Body of pancreas (tissue), 4 donors: ENCODE data around the gene LRRC40. TPM values are rescaled to one million over a fixed set of nuclear protein-coding genes. Genes with fewer than 3 reads are reported as not detected.
"Not testable (repeated sequence)": the region's sequence is repeated elsewhere in the genome, so short reads cannot be mapped to it uniquely, and the experiment has no call there.

Source experiments
- ATAC-seq: fragments of 150-250 bp; one replicate; pipeline ENCODE4 v1.9.1; 2016
- DNase-seq, 4 donors: peaks; one replicate each; pipeline ENCODE4 v3.0.0-alpha.2; 2019
- H3K27ac ChIP-seq, 4 donors: fragments of 200-600 bp; sonication (generic); 1 replicate in 3 of 4; 2 replicates in 1 of 4; pipeline versions ENCODE4 v1.5.1 to v1.6.1; 2016 to 2019; ENCODE audit warnings: mild to moderate bottlenecking in 1 of 4, mixed read lengths in 1 of 4, moderate library complexity in 1 of 4
- H3K27me3 ChIP-seq, 2 donors: fragments of 200-600 bp; sonication (generic); one replicate each; pipeline ENCODE4 v1.6.0; 2016; ENCODE audit warnings: mild to moderate bottlenecking in 1 of 2
- H3K36me3 ChIP-seq, 2 donors: fragments of 200-600 bp; sonication (generic); replicated peaks in 1 of 2; 2 replicates each; pipeline ENCODE4 v1.5.1; 2016; ENCODE audit warnings: low read depth in 2 of 2; ENCODE audit not compliant: insufficient read depth in 1 of 2
- H3K4me1 ChIP-seq: fragments of 200-600 bp; sonication (generic); one replicate; pipeline ENCODE4 v1.6.0; 2016
- H3K4me3 ChIP-seq, 2 donors: fragments of 200-600 bp; sonication (generic); 1 replicate in 1 of 2; 2 replicates in 1 of 2; pipeline ENCODE4 v1.5.1; 2016 to 2019
- H3K9me3 ChIP-seq, 3 donors: fragments of 200-600 bp; sonication (generic); 1 replicate in 2 of 3; 2 replicates in 1 of 3; pipeline ENCODE4 v1.5.1; 2016
- CTCF ChIP-seq, 7 experiments: fragments of 450-650 bp in 4 of 7; fragments of 200-600 bp in 3 of 7; sonication (generic) in 3 of 7; IDR thresholded peaks; one replicate each; pipeline ENCODE4 v1.5.1; 2016 to 2019; ENCODE audit warnings: antibody characterized with exemption in 7 of 7
- POLR2A ChIP-seq, 3 donors: fragments of 450-650 bp; IDR thresholded peaks; one replicate each; pipeline ENCODE4 v1.6.1; 2016; ENCODE audit warnings: antibody characterized with exemption in 3 of 3, mild to moderate bottlenecking in 2 of 3
- WGBS, 2 donors: methylation state at CpG; one replicate each; pipeline ENCODE4 v1.1.5; 2017; 5-methylcytosine and 5-hydroxymethylcytosine counted together
- intact Hi-C: fragments of 100-400 bp; cut with DNase I; formaldehyde crosslinking; loops from one replicate; pipeline ENCODE4 v1.15.1; 2023
- total RNA-seq, 2 donors: library from RNA; depleted of rRNA; stranded (reverse); fragments of >200 nt; gene quantifications; one replicate each; pipeline ENCODE4 v1.1.0, GENCODE V29; 2016

The LRRC40 gene
- total RNA-seq, 2 donors from 2014 or later, result 3.3 to 7.3 TPM

- no peaks in the 10 kb centered on the region for H3K4me1 ChIP-seq
- intact Hi-C loops, result no loop called here
- no peak for DNase-seq
- no peaks in the 10 kb centered on the region for H3K27me3 ChIP-seq
- ATAC-seq, result no peak
- H3K27ac ChIP-seq, result no peak overlapping the region
- H3K36me3 ChIP-seq, result no peaks in the 10 kb centered on the region
- H3K9me3 ChIP-seq, result no peaks in the 10 kb centered on the region
- no peak overlapping the region for H3K4me3 ChIP-seq
- TF ChIP-seq POLR2A (IDR thresholded peaks at IDR 0.05), result no peak
- no peak for TF ChIP-seq CTCF (IDR thresholded peaks at IDR 0.05)
- WGBS, 2 donors, result 95 to 96% methylated on average over 2 of the region's 2 CpGs
Observed at GRCh38 chr1:70188522-70188921, 16.9 kb downstream of the LRRC40 start.

- H3K36me3 ChIP-seq, H3K9me3 ChIP-seq, H3K4me3 ChIP-seq, H3K27ac ChIP-seq, DNase-seq, ATAC-seq, H3K27me3 ChIP-seq, H3K4me1 ChIP-seq, intact Hi-C loops: not testable (repeated sequence)
- WGBS, 2 donors, result 88 to 96% methylated on average over 3 of the region's 3 CpGs
Observed at GRCh38 chr1:70185181-70185580, 20.2 kb downstream of the LRRC40 start.

- DNase-seq (no peak), ATAC-seq (no peak)
- WGBS, 2 donors, result 86 to 88% methylated on average over 1 of the region's 1 CpG
- TF ChIP-seq CTCF (IDR thresholded peaks at IDR 0.05) (no peak), POLR2A (IDR thresholded peaks at IDR 0.05) (no peak)
- H3K4me1 ChIP-seq, result no peaks in the 10 kb centered on the region
- H3K36me3 ChIP-seq, result no peaks in the 10 kb centered on the region
- H3K4me3 ChIP-seq, result no peak overlapping the region
- no peaks in the 10 kb centered on the region for H3K27me3 ChIP-seq
- intact Hi-C loops, result no loop called here
- H3K9me3 ChIP-seq, result no peaks in the 10 kb centered on the region
- no peak overlapping the region for H3K27ac ChIP-seq
Observed at GRCh38 chr1:70171512-70171911, 33.9 kb downstream of the LRRC40 start.

GRCh38 chr1:70169018-70169839 is 36.1 kb downstream of the LRRC40 start:
- Histone ChIP-seq H3K4me1 (no peaks in the 10 kb centered on the region), H3K36me3 (no peaks in the 10 kb centered on the region), H3K4me3 (no peak overlapping the region), H3K27me3 (no peaks in the 10 kb centered on the region), H3K27ac (no peak overlapping the region), H3K9me3 (no peaks in the 10 kb centered on the region)
- intact Hi-C loops, result no loop called here
- no peak for DNase-seq
- no peak for ATAC-seq
- TF ChIP-seq POLR2A (IDR thresholded peaks at IDR 0.05) (no peak), CTCF (IDR thresholded peaks at IDR 0.05) (no peak)
- 79 to 81% methylated on average over 5 of the region's 5 CpGs for WGBS, 2 donors

- H3K4me1 ChIP-seq, result no peaks in the 10 kb centered on the region
- no peaks in the 10 kb centered on the region for H3K27me3 ChIP-seq
- no peaks in the 10 kb centered on the region for H3K9me3 ChIP-seq
- H3K36me3 ChIP-seq, result no peaks in the 10 kb centered on the region
- no peak overlapping the region for H3K27ac ChIP-seq
- intact Hi-C loops, result no loop called here
- TF ChIP-seq CTCF (IDR thresholded peaks at IDR 0.05), result no peak
- TF ChIP-seq POLR2A (IDR thresholded peaks at IDR 0.05), result no peak
- no peak for DNase-seq
- H3K4me3 ChIP-seq, result no peak overlapping the region
- ATAC-seq, result no peak
Observed at GRCh38 chr1:70168283-70168682, 37.1 kb downstream of the LRRC40 start.
